ENCODE results near the gene IFIT3.

- TF ChIP-seq CTCF (IDR thresholded peaks at IDR 0.05 in 8 of 11, conservative IDR thresholded peaks at IDR 0.05 in 3 of 11) (no peak), POLR2A (IDR thresholded peaks at IDR 0.05) (no peak)
These were observed 61.0 kb downstream of the IFIT3 start for GRCh38 chr10:89388806-89389205.
